HEK293 (cell line): ENCODE data around the gene ATP5F1D.

Experiments
- KLF10 ChIP-seq: fragments of 450-650 bp; IDR thresholded peaks from 2 replicates; pipeline ENCODE4 v1.5.1; 2018; ENCODE audit warnings: missing biosample characterization, mild to moderate bottlenecking, missing genetic modification characterization
- OVOL3 ChIP-seq: fragments of 450-650 bp; formaldehyde crosslinking; IDR thresholded peaks from 2 replicates; pipeline ENCODE4 v1.5.1; 2016; ENCODE audit warnings: missing biosample characterization, missing genetic modification characterization
- RBAK ChIP-seq: fragments of 450-650 bp; formaldehyde crosslinking; IDR thresholded peaks from 2 replicates; pipeline ENCODE4 v1.5.1; 2016; ENCODE audit warnings: missing biosample characterization, missing genetic modification characterization
- YY1 ChIP-seq: fragments of 450-650 bp; formaldehyde crosslinking; IDR thresholded peaks from 2 replicates; pipeline ENCODE4 v1.5.1; 2018; ENCODE audit warnings: missing biosample characterization, missing genetic modification characterization
- ZBTB17 ChIP-seq: fragments of 450-650 bp; formaldehyde crosslinking; IDR thresholded peaks from 2 replicates; pipeline ENCODE4 v1.5.1; 2016; ENCODE audit warnings: missing biosample characterization, missing genetic modification characterization
- ZBTB21 ChIP-seq: fragments of 450-650 bp; formaldehyde crosslinking; IDR thresholded peaks from 2 replicates; pipeline ENCODE4 v1.5.1; 2017; ENCODE audit warnings: missing biosample characterization, missing genetic modification characterization
- ZFP3 ChIP-seq: fragments of 450-650 bp; formaldehyde crosslinking; IDR thresholded peaks from 2 replicates; pipeline ENCODE4 v1.5.1; 2016; ENCODE audit warnings: low read depth, missing biosample characterization, missing genetic modification characterization
- ZFP37 ChIP-seq: fragments of 450-650 bp; formaldehyde crosslinking; IDR thresholded peaks from 2 replicates; pipeline ENCODE4 v1.5.1; 2016; ENCODE audit warnings: missing biosample characterization, missing genetic modification characterization
- ZNF112 ChIP-seq: fragments of 450-650 bp; formaldehyde crosslinking; IDR thresholded peaks from 2 replicates; pipeline ENCODE4 v1.5.0; 2017; ENCODE audit warnings: missing biosample characterization, missing genetic modification characterization
- ZNF133 ChIP-seq: fragments of 450-650 bp; formaldehyde crosslinking; IDR thresholded peaks from 2 replicates; pipeline ENCODE4 v1.5.1; 2016; ENCODE audit warnings: missing biosample characterization, missing genetic modification characterization
- ZNF157 ChIP-seq: fragments of 450-650 bp; formaldehyde crosslinking; IDR thresholded peaks from 2 replicates; pipeline ENCODE4 v1.5.1; 2016; ENCODE audit warnings: missing biosample characterization, missing genetic modification characterization
- ZNF266 ChIP-seq: fragments of 450-650 bp; formaldehyde crosslinking; IDR thresholded peaks from 2 replicates; pipeline ENCODE4 v1.5.1; 2016; ENCODE audit warnings: missing biosample characterization, missing genetic modification characterization, low read depth
- ZNF274 ChIP-seq, 2 experiments: fragments of 200-500 bp in 1 of 2; fragments of 450-650 bp in 1 of 2; sonication (Bioruptor generic) in 1 of 2; formaldehyde crosslinking in 1 of 2; IDR thresholded peaks; 2 replicates each; pipeline versions ENCODE4 v1.5.1 to v1.6.1; 2014 to 2016; ENCODE audit warnings: borderline replicate concordance in 1 of 2, inconsistent platforms in 1 of 2, low read length in 1 of 2, missing biosample characterization in 1 of 2, missing genetic modification characterization in 1 of 2
- ZNF366 ChIP-seq: fragments of 450-650 bp; formaldehyde crosslinking; conservative IDR thresholded peaks from 2 replicates; pipeline ENCODE4 v1.5.1; 2016; ENCODE audit warnings: missing biosample characterization, missing genetic modification characterization
- ZNF391 ChIP-seq: fragments of 450-650 bp; formaldehyde crosslinking; IDR thresholded peaks from 2 replicates; pipeline ENCODE4 v1.5.1; 2016; ENCODE audit warnings: low read depth, missing biosample characterization, missing genetic modification characterization, borderline replicate concordance
- ZNF423 ChIP-seq: fragments of 450-650 bp; formaldehyde crosslinking; IDR thresholded peaks from 2 replicates; pipeline ENCODE4 v1.5.1; 2016; ENCODE audit warnings: missing biosample characterization, missing genetic modification characterization
- ZNF610 ChIP-seq: fragments of 450-650 bp; formaldehyde crosslinking; IDR thresholded peaks from 2 replicates; pipeline ENCODE4 v1.5.1; 2016; ENCODE audit warnings: missing biosample characterization, missing genetic modification characterization, borderline replicate concordance
- ZNF626 ChIP-seq: fragments of 450-650 bp; sonication (Bioruptor Pico); formaldehyde crosslinking; IDR thresholded peaks from 2 replicates; pipeline ENCODE4 v1.5.1; 2018; ENCODE audit warnings: missing biosample characterization, missing genetic modification characterization, inconsistent platforms
- ZNF660 ChIP-seq: fragments of 450-650 bp; IDR thresholded peaks from 2 replicates; pipeline ENCODE4 v1.5.1; 2018; ENCODE audit warnings: missing biosample characterization, mild to moderate bottlenecking, missing genetic modification characterization
- ZNF677 ChIP-seq: fragments of 450-650 bp; IDR thresholded peaks from 2 replicates; pipeline ENCODE4 v1.5.0; 2018; ENCODE audit warnings: missing biosample characterization, mild to moderate bottlenecking, missing genetic modification characterization, moderate library complexity
- TF ChIP-seq, protein P1 (sequence below): fragments of 450-650 bp; formaldehyde crosslinking; IDR thresholded peaks from 2 replicates; pipeline ENCODE4 v1.5.1; 2016; ENCODE audit warnings: missing biosample characterization, missing genetic modification characterization
- TF ChIP-seq, protein P2 (sequence below): fragments of 450-650 bp; formaldehyde crosslinking; IDR thresholded peaks from 2 replicates; pipeline ENCODE4 v1.5.1; 2016; ENCODE audit warnings: missing biosample characterization, missing genetic modification characterization
- TF ChIP-seq, protein P3 (sequence below): fragments of 450-650 bp; formaldehyde crosslinking; IDR thresholded peaks from 2 replicates; pipeline ENCODE4 v1.5.1; 2016; ENCODE audit warnings: missing biosample characterization, missing genetic modification characterization
- TF ChIP-seq, protein P4 (sequence below): fragments of 450-650 bp; formaldehyde crosslinking; IDR thresholded peaks from 2 replicates; pipeline ENCODE4; 2016; ENCODE audit warnings: missing biosample characterization, missing genetic modification characterization
- TF ChIP-seq, protein P5 (sequence below): fragments of 450-650 bp; formaldehyde crosslinking; IDR thresholded peaks from 2 replicates; pipeline ENCODE4 v1.5.1; 2016; ENCODE audit warnings: missing biosample characterization, missing genetic modification characterization
- TF ChIP-seq, protein P6 (sequence below): fragments of 450-650 bp; formaldehyde crosslinking; IDR thresholded peaks from 2 replicates; pipeline ENCODE4 v1.5.1; 2017; ENCODE audit warnings: missing biosample characterization, missing genetic modification characterization
- TF ChIP-seq, protein P7 (sequence below): fragments of 450-650 bp; formaldehyde crosslinking; IDR thresholded peaks from 2 replicates; pipeline ENCODE4 v1.5.1; 2016; ENCODE audit warnings: missing biosample characterization, missing genetic modification characterization

Gene ATP5F1D

DNA sequence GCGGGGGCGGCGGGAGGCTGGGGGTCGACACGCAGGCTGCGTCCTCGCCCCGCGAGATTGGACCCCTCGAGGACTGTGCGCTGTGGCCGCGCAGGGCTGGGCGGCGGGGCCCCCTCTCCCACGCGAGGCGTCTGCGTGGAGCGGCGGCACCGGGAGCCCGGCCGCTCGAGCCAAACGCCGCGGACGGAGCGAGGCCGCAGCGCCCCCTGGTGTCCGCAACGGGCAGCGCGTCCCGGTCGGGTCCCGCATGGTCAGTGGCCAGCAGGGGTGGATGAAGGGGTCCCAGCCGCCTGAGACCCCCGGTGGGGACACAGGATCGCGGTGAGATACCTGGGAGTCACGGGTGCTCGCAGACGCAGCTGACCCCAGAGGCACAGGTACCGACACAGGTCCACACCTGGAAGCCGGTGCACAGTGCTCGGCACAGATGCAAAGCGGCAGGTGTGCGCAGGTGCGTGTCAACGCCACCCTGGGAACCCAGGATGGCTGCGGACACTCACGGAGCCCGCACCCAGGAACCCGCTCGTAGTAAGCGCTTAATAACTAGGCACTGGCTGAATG lies 25.4 kb downstream of the ATP5F1D start (continued):
- TF ChIP-seq ZNF366 (tag by site-specific recombination) (0 out of 2 replicates have a peak, but pooled peaks have one; percentile 23), OVOL3 (tag by site-specific recombination) (no peak), ZBTB21 (tag by site-specific recombination) (no peak), KLF10 (peak; percentile 58; the same call in 1 of the 2 replicates), ZNF274 (IDR thresholded peaks at IDR 0.05; ENCODE audit: low read length) (no peak), ZNF274 (tag by site-specific recombination; IDR thresholded peaks at IDR 0.05; ENCODE audit: borderline replicate concordance) (no peak), ZNF112 (tag by site-specific recombination) (no peak), ZFP3 (tag by site-specific recombination) (no peak), ZNF626 (no peak), ZNF677 (tag by site-specific recombination) (no peak), ZNF133 (no peak), ZNF391 (tag by site-specific recombination) (no peak), ZNF660 (peak; percentile 80), ZBTB17 (tag by site-specific recombination) (no peak), ZNF266 (tag by site-specific recombination) (no peak), ZNF610 (tag by site-specific recombination) (no peak), ZNF157 (tag by site-specific recombination) (no peak), RBAK (tag by site-specific recombination) (no peak), YY1 (tag by site-specific recombination) (no peak), ZNF423 (tag by site-specific recombination) (no peak), ZFP37 (tag by site-specific recombination) (no peak)
- TF ChIP-seq, protein P1, sequence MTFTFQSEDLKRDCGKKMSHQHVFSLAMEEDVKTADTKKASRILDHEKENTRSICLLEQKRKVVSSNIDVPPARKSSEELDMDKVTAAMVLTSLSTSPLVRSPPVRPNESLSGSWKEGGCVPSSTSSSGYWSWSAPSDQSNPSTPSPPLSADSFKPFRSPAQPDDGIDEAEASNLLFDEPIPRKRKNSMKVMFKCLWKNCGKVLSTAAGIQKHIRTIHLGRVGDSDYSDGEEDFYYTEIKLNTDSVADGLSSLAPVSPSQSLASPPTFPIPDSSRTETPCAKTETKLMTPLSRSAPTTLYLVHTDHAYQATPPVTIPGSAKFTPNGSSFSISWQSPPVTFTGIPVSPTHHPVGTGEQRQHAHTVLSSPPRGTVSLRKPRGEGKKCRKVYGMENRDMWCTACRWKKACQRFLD (tag by site-specific recombination), result no peak
- TF ChIP-seq, protein P2, sequence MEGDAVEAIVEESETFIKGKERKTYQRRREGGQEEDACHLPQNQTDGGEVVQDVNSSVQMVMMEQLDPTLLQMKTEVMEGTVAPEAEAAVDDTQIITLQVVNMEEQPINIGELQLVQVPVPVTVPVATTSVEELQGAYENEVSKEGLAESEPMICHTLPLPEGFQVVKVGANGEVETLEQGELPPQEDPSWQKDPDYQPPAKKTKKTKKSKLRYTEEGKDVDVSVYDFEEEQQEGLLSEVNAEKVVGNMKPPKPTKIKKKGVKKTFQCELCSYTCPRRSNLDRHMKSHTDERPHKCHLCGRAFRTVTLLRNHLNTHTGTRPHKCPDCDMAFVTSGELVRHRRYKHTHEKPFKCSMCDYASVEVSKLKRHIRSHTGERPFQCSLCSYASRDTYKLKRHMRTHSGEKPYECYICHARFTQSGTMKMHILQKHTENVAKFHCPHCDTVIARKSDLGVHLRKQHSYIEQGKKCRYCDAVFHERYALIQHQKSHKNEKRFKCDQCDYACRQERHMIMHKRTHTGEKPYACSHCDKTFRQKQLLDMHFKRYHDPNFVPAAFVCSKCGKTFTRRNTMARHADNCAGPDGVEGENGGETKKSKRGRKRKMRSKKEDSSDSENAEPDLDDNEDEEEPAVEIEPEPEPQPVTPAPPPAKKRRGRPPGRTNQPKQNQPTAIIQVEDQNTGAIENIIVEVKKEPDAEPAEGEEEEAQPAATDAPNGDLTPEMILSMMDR (tag by site-specific recombination), result peak; percentile 95
- TF ChIP-seq, protein P3, sequence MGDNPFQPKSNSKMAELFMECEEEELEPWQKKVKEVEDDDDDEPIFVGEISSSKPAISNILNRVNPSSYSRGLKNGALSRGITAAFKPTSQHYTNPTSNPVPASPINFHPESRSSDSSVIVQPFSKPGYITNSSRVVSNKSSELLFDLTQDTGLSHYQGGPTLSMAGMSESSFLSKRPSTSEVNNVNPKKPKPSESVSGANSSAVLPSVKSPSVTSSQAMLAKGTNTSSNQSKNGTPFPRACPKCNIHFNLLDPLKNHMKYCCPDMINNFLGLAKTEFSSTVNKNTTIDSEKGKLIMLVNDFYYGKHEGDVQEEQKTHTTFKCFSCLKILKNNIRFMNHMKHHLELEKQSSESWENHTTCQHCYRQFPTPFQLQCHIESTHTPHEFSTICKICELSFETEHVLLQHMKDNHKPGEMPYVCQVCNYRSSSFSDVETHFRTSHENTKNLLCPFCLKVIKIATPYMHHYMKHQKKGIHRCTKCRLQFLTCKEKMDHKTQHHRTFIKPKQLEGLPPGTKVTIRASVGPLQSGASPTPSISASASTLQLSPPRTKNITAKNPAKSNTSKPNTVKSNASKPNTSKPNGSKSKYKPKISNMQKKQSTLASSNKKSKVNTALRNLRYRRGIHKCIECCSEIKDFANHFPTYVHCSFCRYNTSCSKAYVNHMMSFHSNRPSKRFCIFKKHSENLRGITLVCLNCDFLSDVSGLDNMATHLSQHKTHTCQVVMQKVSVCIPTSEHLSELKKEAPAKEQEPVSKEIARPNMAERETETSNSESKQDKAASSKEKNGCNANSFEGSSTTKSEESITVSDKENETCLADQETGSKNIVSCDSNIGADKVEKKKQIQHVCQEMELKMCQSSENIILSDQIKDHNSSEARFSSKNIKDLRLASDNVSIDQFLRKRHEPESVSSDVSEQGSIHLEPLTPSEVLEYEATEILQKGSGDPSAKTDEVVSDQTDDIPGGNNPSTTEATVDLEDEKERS (tag by site-specific recombination), result no peak
- TF ChIP-seq, protein P4, sequence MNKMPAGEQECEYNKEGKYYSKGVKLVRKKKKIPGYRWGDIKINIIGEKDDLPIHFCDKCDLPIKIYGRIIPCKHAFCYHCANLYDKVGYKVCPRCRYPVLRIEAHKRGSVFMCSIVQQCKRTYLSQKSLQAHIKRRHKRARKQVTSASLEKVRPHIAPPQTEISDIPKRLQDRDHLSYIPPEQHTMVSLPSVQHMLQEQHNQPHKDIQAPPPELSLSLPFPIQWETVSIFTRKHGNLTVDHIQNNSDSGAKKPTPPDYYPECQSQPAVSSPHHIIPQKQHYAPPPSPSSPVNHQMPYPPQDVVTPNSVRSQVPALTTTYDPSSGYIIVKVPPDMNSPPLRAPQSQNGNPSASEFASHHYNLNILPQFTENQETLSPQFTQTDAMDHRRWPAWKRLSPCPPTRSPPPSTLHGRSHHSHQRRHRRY, result no peak
- TF ChIP-seq, protein P5, sequence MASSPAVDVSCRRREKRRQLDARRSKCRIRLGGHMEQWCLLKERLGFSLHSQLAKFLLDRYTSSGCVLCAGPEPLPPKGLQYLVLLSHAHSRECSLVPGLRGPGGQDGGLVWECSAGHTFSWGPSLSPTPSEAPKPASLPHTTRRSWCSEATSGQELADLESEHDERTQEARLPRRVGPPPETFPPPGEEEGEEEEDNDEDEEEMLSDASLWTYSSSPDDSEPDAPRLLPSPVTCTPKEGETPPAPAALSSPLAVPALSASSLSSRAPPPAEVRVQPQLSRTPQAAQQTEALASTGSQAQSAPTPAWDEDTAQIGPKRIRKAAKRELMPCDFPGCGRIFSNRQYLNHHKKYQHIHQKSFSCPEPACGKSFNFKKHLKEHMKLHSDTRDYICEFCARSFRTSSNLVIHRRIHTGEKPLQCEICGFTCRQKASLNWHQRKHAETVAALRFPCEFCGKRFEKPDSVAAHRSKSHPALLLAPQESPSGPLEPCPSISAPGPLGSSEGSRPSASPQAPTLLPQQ, result peak; percentile 8; the same call in 1 of the 2 replicates
- TF ChIP-seq, protein P6, sequence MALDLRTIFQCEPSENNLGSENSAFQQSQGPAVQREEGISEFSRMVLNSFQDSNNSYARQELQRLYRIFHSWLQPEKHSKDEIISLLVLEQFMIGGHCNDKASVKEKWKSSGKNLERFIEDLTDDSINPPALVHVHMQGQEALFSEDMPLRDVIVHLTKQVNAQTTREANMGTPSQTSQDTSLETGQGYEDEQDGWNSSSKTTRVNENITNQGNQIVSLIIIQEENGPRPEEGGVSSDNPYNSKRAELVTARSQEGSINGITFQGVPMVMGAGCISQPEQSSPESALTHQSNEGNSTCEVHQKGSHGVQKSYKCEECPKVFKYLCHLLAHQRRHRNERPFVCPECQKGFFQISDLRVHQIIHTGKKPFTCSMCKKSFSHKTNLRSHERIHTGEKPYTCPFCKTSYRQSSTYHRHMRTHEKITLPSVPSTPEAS (tag by site-specific recombination), result no peak
- TF ChIP-seq, protein P7, sequence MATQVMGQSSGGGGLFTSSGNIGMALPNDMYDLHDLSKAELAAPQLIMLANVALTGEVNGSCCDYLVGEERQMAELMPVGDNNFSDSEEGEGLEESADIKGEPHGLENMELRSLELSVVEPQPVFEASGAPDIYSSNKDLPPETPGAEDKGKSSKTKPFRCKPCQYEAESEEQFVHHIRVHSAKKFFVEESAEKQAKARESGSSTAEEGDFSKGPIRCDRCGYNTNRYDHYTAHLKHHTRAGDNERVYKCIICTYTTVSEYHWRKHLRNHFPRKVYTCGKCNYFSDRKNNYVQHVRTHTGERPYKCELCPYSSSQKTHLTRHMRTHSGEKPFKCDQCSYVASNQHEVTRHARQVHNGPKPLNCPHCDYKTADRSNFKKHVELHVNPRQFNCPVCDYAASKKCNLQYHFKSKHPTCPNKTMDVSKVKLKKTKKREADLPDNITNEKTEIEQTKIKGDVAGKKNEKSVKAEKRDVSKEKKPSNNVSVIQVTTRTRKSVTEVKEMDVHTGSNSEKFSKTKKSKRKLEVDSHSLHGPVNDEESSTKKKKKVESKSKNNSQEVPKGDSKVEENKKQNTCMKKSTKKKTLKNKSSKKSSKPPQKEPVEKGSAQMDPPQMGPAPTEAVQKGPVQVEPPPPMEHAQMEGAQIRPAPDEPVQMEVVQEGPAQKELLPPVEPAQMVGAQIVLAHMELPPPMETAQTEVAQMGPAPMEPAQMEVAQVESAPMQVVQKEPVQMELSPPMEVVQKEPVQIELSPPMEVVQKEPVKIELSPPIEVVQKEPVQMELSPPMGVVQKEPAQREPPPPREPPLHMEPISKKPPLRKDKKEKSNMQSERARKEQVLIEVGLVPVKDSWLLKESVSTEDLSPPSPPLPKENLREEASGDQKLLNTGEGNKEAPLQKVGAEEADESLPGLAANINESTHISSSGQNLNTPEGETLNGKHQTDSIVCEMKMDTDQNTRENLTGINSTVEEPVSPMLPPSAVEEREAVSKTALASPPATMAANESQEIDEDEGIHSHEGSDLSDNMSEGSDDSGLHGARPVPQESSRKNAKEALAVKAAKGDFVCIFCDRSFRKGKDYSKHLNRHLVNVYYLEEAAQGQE, result no peak
